GM12878 (cell line): ENCODE measurements around the gene SS18.

ENCODE experiments used
- ASH2L ChIP-seq: fragments of 300-600, 200-600 bp; sonication (generic); IDR thresholded peaks from 2 replicates; pipeline ENCODE4 v1.6.1; 2017; ENCODE audit warnings: low read depth, mild to moderate bottlenecking, borderline replicate concordance
- BACH1 ChIP-seq: fragments of 450-650 bp; IDR thresholded peaks from 2 replicates; pipeline ENCODE4 v1.6.1; 2017; ENCODE audit warnings: mild to moderate bottlenecking, borderline replicate concordance
- BHLHE40 ChIP-seq, 2 experiments: fragments of 450-650 bp in 1 of 2; IDR thresholded peaks; 2 replicates each; pipeline ENCODE4 v1.6.1; 2011 to 2017; ENCODE audit warnings: low read depth in 2 of 2, borderline replicate concordance in 1 of 2, improper control_type of control experiment in 1 of 2, low read length in 1 of 2, mild to moderate bottlenecking in 1 of 2
- EZH2 ChIP-seq: IDR thresholded peaks from 2 replicates; pipeline ENCODE4 v1.6.1; 2012; ENCODE audit warnings: low read depth, mild to moderate bottlenecking, control low read depth, inconsistent platforms, low read length, borderline replicate concordance; ENCODE audit not compliant: control insufficient read depth
- NFYB ChIP-seq: IDR thresholded peaks from 2 replicates; pipeline ENCODE4 v1.6.1; 2011; ENCODE audit warnings: low read depth, mild to moderate bottlenecking, low read length, improper control_type of control experiment, moderate library complexity; ENCODE audit not compliant: insufficient read depth
- POLR2AphosphoS5 ChIP-seq: IDR thresholded peaks from 2 replicates; pipeline ENCODE4 v1.6.1; 2011; ENCODE audit warnings: mild to moderate bottlenecking, low read length, inconsistent platforms
- POU2F2 ChIP-seq: IDR thresholded peaks from 3 replicates; pipeline ENCODE4 v1.6.1; 2011; ENCODE audit warnings: low read depth, mild to moderate bottlenecking, low read length, borderline replicate concordance
- TF ChIP-seq, protein P1 (sequence below), 3 experiments: IDR thresholded peaks in 2 of 3; conservative IDR thresholded peaks in 1 of 3; 2 replicates each; pipeline ENCODE4 v1.5.1; 2011; ENCODE audit warnings: low read depth in 3 of 3, low read length in 3 of 3, mild to moderate bottlenecking in 3 of 3, control low read depth in 2 of 3, moderate library complexity in 2 of 3, inconsistent platforms in 1 of 3, mixed read lengths in 1 of 3; ENCODE audit not compliant: control insufficient read depth in 2 of 3, insufficient read depth in 1 of 3; ENCODE audit errors: extremely low read depth in 1 of 3
- TF ChIP-seq, protein P2 (sequence below): fragments of 450-650 bp; IDR thresholded peaks from 2 replicates; pipeline ENCODE4 v1.6.1; 2016; ENCODE audit warnings: mild to moderate bottlenecking
- TF ChIP-seq, protein P3 (sequence below): IDR thresholded peaks from 2 replicates; pipeline ENCODE4 v1.6.1; 2012; ENCODE audit warnings: low read length, inconsistent platforms

DNA sequence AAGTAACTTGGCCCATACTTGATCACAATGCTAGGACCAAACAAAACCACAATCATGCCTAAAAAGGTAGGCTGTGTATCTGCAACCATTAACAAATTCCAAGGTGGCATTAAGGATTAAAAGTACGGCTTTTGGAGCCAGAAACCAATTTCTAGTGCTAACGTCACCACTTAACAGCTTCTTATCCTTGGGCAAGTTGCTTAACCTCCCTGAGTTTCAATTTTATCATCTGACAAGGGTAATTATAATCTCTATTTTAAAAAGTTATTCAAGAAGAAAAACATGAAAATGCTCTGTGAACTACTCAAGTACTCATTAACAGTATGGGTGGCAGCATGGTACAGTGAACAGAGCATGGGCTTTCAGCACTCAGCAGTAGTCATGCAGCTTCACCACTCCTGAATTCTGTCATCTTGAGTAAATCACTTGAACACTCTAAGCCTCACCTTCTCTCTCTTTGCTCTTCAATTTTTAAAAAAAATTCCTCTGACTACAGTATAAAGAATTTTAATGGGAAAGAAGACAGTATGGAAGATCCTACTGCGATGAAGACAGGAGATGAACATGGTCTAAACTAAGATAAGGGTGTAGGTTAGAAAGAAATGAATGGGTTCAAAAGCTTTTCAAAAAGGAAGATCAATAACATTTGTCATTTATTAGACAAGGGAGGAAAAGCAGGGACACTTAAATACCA is 69.2 kb downstream of the SS18 start:
- TF ChIP-seq ASH2L (no peak), NFYB (no peak), BHLHE40 (IDR thresholded peaks at IDR 0.05; ENCODE audit: borderline replicate concordance in 1 of 2, low read depth in 2 of 2, low read length in 1 of 2) (no peak), BACH1 (no peak), POU2F2 (no peak), POLR2AphosphoS5 (no peak), EZH2 (no peak)
- TF ChIP-seq, protein P1, sequence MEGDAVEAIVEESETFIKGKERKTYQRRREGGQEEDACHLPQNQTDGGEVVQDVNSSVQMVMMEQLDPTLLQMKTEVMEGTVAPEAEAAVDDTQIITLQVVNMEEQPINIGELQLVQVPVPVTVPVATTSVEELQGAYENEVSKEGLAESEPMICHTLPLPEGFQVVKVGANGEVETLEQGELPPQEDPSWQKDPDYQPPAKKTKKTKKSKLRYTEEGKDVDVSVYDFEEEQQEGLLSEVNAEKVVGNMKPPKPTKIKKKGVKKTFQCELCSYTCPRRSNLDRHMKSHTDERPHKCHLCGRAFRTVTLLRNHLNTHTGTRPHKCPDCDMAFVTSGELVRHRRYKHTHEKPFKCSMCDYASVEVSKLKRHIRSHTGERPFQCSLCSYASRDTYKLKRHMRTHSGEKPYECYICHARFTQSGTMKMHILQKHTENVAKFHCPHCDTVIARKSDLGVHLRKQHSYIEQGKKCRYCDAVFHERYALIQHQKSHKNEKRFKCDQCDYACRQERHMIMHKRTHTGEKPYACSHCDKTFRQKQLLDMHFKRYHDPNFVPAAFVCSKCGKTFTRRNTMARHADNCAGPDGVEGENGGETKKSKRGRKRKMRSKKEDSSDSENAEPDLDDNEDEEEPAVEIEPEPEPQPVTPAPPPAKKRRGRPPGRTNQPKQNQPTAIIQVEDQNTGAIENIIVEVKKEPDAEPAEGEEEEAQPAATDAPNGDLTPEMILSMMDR (IDR thresholded peaks at IDR 0.05 in 2 of 3, conservative IDR thresholded peaks at IDR 0.05 in 1 of 3; ENCODE audit: control insufficient read depth in 2 of 3, extremely low read depth in 1 of 3, insufficient read depth in 1 of 3, low read depth in 3 of 3, low read length in 3 of 3): no peak
- TF ChIP-seq, protein P2, sequence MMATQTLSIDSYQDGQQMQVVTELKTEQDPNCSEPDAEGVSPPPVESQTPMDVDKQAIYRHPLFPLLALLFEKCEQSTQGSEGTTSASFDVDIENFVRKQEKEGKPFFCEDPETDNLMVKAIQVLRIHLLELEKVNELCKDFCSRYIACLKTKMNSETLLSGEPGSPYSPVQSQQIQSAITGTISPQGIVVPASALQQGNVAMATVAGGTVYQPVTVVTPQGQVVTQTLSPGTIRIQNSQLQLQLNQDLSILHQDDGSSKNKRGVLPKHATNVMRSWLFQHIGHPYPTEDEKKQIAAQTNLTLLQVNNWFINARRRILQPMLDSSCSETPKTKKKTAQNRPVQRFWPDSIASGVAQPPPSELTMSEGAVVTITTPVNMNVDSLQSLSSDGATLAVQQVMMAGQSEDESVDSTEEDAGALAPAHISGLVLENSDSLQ: no peak
- TF ChIP-seq, protein P3, sequence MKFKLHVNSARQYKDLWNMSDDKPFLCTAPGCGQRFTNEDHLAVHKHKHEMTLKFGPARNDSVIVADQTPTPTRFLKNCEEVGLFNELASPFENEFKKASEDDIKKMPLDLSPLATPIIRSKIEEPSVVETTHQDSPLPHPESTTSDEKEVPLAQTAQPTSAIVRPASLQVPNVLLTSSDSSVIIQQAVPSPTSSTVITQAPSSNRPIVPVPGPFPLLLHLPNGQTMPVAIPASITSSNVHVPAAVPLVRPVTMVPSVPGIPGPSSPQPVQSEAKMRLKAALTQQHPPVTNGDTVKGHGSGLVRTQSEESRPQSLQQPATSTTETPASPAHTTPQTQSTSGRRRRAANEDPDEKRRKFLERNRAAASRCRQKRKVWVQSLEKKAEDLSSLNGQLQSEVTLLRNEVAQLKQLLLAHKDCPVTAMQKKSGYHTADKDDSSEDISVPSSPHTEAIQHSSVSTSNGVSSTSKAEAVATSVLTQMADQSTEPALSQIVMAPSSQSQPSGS: no peak
